Measurements from ENCODE around the gene TNFSF8.
A peak's percentile ranks its signal among the peaks of the same experiment; 100 is the strongest.

TNFSF8 gene

GRCh38 chr9:114924327-114924726 is 6.1 kb downstream of the TNFSF8 start:
- Mint-ChIP-seq H3K27me3 (no peaks in the 10 kb centered on the region), H3K4me3 (no peak overlapping the region), H3K27ac (no peak overlapping the region), H3K4me1 (peaks cover 85% of the 10 kb centered on the region), H3K36me3 (ENCODE audit: low read depth) (peaks cover 31% of the 10 kb centered on the region), H3K9me3 (no peaks in the 10 kb centered on the region)
- DNase-seq = no peak
- no peak for ATAC-seq

GRCh38 chr9:114923918-114924317 is 6.5 kb downstream of the TNFSF8 start:
- Mint-ChIP-seq H3K36me3 (ENCODE audit: low read depth) (peaks cover 30% of the 10 kb centered on the region), H3K27ac (no peak overlapping the region), H3K9me3 (no peaks in the 10 kb centered on the region), H3K4me3 (no peak overlapping the region), H3K27me3 (no peaks in the 10 kb centered on the region), H3K4me1 (peaks cover 84% of the 10 kb centered on the region)
- ATAC-seq (no peak), DNase-seq (no peak)

- Mint-ChIP-seq H3K27me3 (no peaks in the 10 kb centered on the region), H3K4me1 (peaks cover 70% of the 10 kb centered on the region), H3K4me3 (no peak overlapping the region), H3K27ac (peak overlapping the region; percentile 26), H3K9me3 (no peaks in the 10 kb centered on the region), H3K36me3 (ENCODE audit: low read depth) (peaks cover 47% of the 10 kb centered on the region)
- DNase-seq (no peak), ATAC-seq (no peak)
These were observed 9.2 kb downstream of the TNFSF8 start for GRCh38 chr9:114921171-114921570.

- peak overlapping the region; percentile 80 for H3K27ac Mint-ChIP-seq
- DNase-seq (peak; percentile 31), ATAC-seq (peak; percentile 81)
- no peaks in the 10 kb centered on the region for H3K9me3 Mint-ChIP-seq
- H3K27me3 Mint-ChIP-seq = no peaks in the 10 kb centered on the region
- H3K4me1 Mint-ChIP-seq = peaks cover 68% of the 10 kb centered on the region
- peaks cover 52% of the 10 kb centered on the region for H3K36me3 Mint-ChIP-seq (ENCODE audit: low read depth)
- H3K4me3 Mint-ChIP-seq = peak overlapping the region; percentile 16
These were observed 10.8 kb downstream of the TNFSF8 start for GRCh38 chr9:114919611-114920010.

- H3K4me1 Mint-ChIP-seq = peaks cover 54% of the 10 kb centered on the region
- ATAC-seq (no peak), DNase-seq (no peak)
- H3K4me3 Mint-ChIP-seq = no peak overlapping the region
- H3K36me3 Mint-ChIP-seq (ENCODE audit: low read depth) = peaks cover 55% of the 10 kb centered on the region
- H3K27me3 Mint-ChIP-seq = no peaks in the 10 kb centered on the region
- H3K27ac Mint-ChIP-seq = no peak overlapping the region
- no peaks in the 10 kb centered on the region for H3K9me3 Mint-ChIP-seq
These were observed 13.9 kb downstream of the TNFSF8 start for GRCh38 chr9:114916481-114916880.

GRCh38 chr9:114914139-114914538 is 16.3 kb downstream of the TNFSF8 start:
- H3K9me3 Mint-ChIP-seq = no peaks in the 10 kb centered on the region
- H3K4me3 Mint-ChIP-seq = no peak overlapping the region
- H3K4me1 Mint-ChIP-seq = peaks cover 53% of the 10 kb centered on the region
- ATAC-seq (no peak), DNase-seq (no peak)
- H3K27me3 Mint-ChIP-seq = no peaks in the 10 kb centered on the region
- H3K36me3 Mint-ChIP-seq (ENCODE audit: low read depth) = peaks cover 65% of the 10 kb centered on the region
- no peak overlapping the region for H3K27ac Mint-ChIP-seq

GRCh38 chr9:114913656-114914055 is 16.7 kb downstream of the TNFSF8 start:
- ATAC-seq = no peak

GRCh38 chr9:114913217-114913616 is 17.2 kb downstream of the TNFSF8 start:
- ATAC-seq = no peak
- H3K27ac Mint-ChIP-seq = no peak overlapping the region

More at GRCh38 chr9:114913656-114914055, 16.7 kb downstream of the TNFSF8 start:
- Mint-ChIP-seq H3K4me3 (no peak overlapping the region), H3K27ac (no peak overlapping the region), H3K4me1 (peaks cover 54% of the 10 kb centered on the region), H3K27me3 (no peaks in the 10 kb centered on the region), H3K9me3 (no peaks in the 10 kb centered on the region), H3K36me3 (ENCODE audit: low read depth) (peaks cover 65% of the 10 kb centered on the region)
- no peak for DNase-seq

GRCh38 chr9:114911167-114911821 is 19.1 kb downstream of the TNFSF8 start:
- H3K4me1 Mint-ChIP-seq = peaks cover 72% of the 10 kb centered on the region
- DNase-seq (no peak), ATAC-seq (no peak)
- H3K27ac Mint-ChIP-seq = peak overlapping the region; percentile 98
- no peak overlapping the region for H3K4me3 Mint-ChIP-seq
- H3K36me3 Mint-ChIP-seq (ENCODE audit: low read depth) = peaks cover 55% of the 10 kb centered on the region
- H3K9me3 Mint-ChIP-seq = no peaks in the 10 kb centered on the region
- no peaks in the 10 kb centered on the region for H3K27me3 Mint-ChIP-seq

More at GRCh38 chr9:114913217-114913616, 17.2 kb downstream of the TNFSF8 start:
- Mint-ChIP-seq H3K27me3 (no peaks in the 10 kb centered on the region), H3K9me3 (no peaks in the 10 kb centered on the region), H3K36me3 (ENCODE audit: low read depth) (peaks cover 63% of the 10 kb centered on the region), H3K4me1 (peaks cover 58% of the 10 kb centered on the region), H3K4me3 (no peak overlapping the region)
- no peak for DNase-seq

- Mint-ChIP-seq H3K4me3 (no peak overlapping the region), H3K9me3 (no peaks in the 10 kb centered on the region), H3K27ac (peak overlapping the region; percentile 98), H3K36me3 (ENCODE audit: low read depth) (peaks cover 52% of the 10 kb centered on the region), H3K27me3 (no peaks in the 10 kb centered on the region), H3K4me1 (peaks cover 69% of the 10 kb centered on the region)
- no peak for ATAC-seq
- no peak for DNase-seq
These were observed 19.9 kb downstream of the TNFSF8 start for GRCh38 chr9:114910541-114910940.

- Mint-ChIP-seq H3K27me3 (no peaks in the 10 kb centered on the region), H3K9me3 (no peaks in the 10 kb centered on the region), H3K27ac (peak overlapping the region; percentile 98), H3K4me1 (peaks cover 60% of the 10 kb centered on the region), H3K4me3 (peak overlapping the region; percentile 32), H3K36me3 (ENCODE audit: low read depth) (peaks cover 49% of the 10 kb centered on the region)
- no peak for ATAC-seq
- no peak for DNase-seq
These were observed 20.7 kb downstream of the TNFSF8 start for GRCh38 chr9:114909661-114910060.

GRCh38 chr9:114908805-114909448 is 21.5 kb downstream of the TNFSF8 start:
- Mint-ChIP-seq H3K27ac (peak overlapping the region; percentile 98), H3K27me3 (no peaks in the 10 kb centered on the region), H3K9me3 (no peaks in the 10 kb centered on the region), H3K4me3 (peak overlapping the region; percentile 70), H3K4me1 (peaks cover 55% of the 10 kb centered on the region), H3K36me3 (ENCODE audit: low read depth) (peaks cover 56% of the 10 kb centered on the region)
- peak; percentile 95 for ATAC-seq
- DNase-seq = peak; percentile 44

GRCh38 chr9:114908104-114908622 is 22.2 kb downstream of the TNFSF8 start:
- Mint-ChIP-seq H3K4me3 (peak overlapping the region; percentile 70), H3K36me3 (ENCODE audit: low read depth) (peaks cover 57% of the 10 kb centered on the region), H3K9me3 (no peaks in the 10 kb centered on the region), H3K4me1 (peaks cover 52% of the 10 kb centered on the region), H3K27ac (peak overlapping the region; percentile 98), H3K27me3 (no peaks in the 10 kb centered on the region)
- peak; percentile 24 for DNase-seq
- ATAC-seq = peak; percentile 74

GRCh38 chr9:114906922-114907571 is 23.3 kb downstream of the TNFSF8 start:
- H3K27ac Mint-ChIP-seq = peak overlapping the region; percentile 98
- H3K9me3 Mint-ChIP-seq = no peaks in the 10 kb centered on the region
- peaks cover 50% of the 10 kb centered on the region for H3K4me1 Mint-ChIP-seq
- no peak overlapping the region for H3K4me3 Mint-ChIP-seq
- H3K36me3 Mint-ChIP-seq (ENCODE audit: low read depth) = peaks cover 62% of the 10 kb centered on the region
- H3K27me3 Mint-ChIP-seq = no peaks in the 10 kb centered on the region
- DNase-seq (peak; percentile 31), ATAC-seq (no peak)

All from activated naive CD8-positive, alpha-beta T cell treated with anti-CD3 and anti-CD28 coated beads, Interleukin-2, amount 50 U/mL, for 24 hours (primary cell).